ENCODE results near the gene CIB2. TPM values are rescaled to one million over a fixed set of nuclear protein-coding genes. Genes with fewer than 3 reads are reported as not detected.

The CIB2 gene
- total RNA-seq, 4 donors from 2014 or later, result 8.4 to 19.5 (median 9.5) TPM

DNA sequence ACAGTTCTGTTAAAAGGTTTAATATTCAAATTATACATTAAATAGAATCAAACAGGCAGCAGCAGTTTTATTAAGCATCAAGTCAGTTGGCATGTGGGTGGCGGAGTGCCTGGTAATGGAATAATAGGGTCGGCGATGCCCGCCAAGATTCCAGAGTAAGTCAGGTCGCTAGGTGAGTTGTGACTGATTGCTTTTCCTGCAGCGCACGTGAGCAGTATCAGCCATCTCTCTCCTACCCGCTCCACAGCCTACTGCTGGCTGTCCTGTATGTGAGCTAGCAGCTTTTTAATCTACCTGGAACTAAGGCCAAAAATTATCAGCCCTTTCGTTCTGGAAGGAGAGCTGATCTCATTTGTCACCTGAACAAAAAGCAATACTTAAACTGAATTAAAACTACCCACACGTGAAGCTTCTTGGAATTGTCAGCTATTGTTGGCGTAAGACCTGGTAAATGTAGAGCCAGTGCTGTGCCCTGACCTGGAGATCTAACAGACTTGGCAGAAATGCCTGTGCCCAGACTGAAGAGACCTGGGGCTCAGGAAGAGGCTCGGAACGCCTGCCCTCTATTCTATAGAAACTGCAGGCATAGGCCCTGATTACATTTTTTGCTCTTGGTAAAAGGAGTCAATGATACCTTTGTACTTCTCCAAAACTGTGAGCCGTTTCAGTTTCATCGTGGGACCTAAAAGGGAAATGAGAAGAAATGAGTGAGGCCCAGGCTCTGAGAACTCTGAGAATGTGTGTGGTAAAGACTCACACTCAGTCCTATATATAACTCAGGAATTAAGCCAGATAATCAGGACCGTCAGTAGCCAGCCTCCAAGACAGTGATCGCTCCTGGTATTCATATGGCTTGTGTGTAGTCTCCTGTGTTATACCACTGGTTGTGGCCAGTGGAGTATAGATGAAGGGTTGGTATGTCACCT, 39.9 kb upstream of the CIB2 start:
- TF ChIP-seq EP300 (IDR thresholded peaks at IDR 0.05; ENCODE audit: low read depth) (no peak), POLR2AphosphoS5 (IDR thresholded peaks at IDR 0.05) (no peak), POLR2A (IDR thresholded peaks at IDR 0.05) (no peak)
- TF ChIP-seq, protein P1, sequence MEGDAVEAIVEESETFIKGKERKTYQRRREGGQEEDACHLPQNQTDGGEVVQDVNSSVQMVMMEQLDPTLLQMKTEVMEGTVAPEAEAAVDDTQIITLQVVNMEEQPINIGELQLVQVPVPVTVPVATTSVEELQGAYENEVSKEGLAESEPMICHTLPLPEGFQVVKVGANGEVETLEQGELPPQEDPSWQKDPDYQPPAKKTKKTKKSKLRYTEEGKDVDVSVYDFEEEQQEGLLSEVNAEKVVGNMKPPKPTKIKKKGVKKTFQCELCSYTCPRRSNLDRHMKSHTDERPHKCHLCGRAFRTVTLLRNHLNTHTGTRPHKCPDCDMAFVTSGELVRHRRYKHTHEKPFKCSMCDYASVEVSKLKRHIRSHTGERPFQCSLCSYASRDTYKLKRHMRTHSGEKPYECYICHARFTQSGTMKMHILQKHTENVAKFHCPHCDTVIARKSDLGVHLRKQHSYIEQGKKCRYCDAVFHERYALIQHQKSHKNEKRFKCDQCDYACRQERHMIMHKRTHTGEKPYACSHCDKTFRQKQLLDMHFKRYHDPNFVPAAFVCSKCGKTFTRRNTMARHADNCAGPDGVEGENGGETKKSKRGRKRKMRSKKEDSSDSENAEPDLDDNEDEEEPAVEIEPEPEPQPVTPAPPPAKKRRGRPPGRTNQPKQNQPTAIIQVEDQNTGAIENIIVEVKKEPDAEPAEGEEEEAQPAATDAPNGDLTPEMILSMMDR (IDR thresholded peaks at IDR 0.05), result no peak
- no peaks in the 10 kb centered on the region for H3K9me3 ChIP-seq
- intact Hi-C loops (cut with DNase I; ENCODE audit: low total_unique reads) (no loop called here), in situ Hi-C loops (cut with MboI; ENCODE audit: low pct_ligation_motif_present in 1 of 4, low pct_unique_long_range_greater_than_20kb in 1 of 4, low sequenced_read_pairs in 3 of 4) (no loop called here)
- H3K4me1 ChIP-seq, result no peaks in the 10 kb centered on the region
- no peak overlapping the region for H3K4me3 ChIP-seq
- H3K27ac ChIP-seq, result peak overlapping the region in 1 of 4 donors; percentile 24
- peaks cover 0 to 56% (median 25%) of the 10 kb centered on the region in 4 donors for H3K36me3 ChIP-seq
- 84 to 88% methylated on average over 14 to 17 of the region's 17 CpGs for WGBS, 2 donors (ENCODE audit: low coverage in 1 of 2)
- no peak for DNase-seq
- no peaks in the 10 kb centered on the region for H3K27me3 ChIP-seq

DNA sequence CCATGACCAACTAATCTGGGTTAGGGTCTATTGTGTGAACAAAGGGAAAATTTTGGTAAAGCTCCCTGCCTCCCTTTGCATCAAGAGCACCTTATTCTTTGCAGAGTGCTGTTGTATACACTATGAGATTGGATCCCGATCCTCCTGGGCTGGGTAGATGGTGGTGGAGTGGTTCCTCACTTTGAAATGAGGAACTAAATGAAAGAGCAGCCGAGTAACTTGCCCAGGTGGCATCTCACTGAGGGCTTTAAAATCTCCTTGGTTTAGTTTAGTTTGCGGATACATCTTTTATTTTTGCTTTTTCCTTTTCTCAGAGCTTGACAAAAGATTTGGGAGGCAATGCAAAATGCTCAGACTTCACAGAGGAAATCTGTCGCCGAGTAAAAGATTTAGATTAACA, 37.4 kb upstream of the CIB2 start:
- H3K4me1 ChIP-seq, result no peaks in the 10 kb centered on the region
- 83 to 86% methylated on average over 5 of the region's 5 CpGs for WGBS, 2 donors (ENCODE audit: low coverage in 1 of 2)
- H3K9me3 ChIP-seq, result no peaks in the 10 kb centered on the region
- intact Hi-C loops (cut with DNase I; ENCODE audit: low total_unique reads) (no loop called here), in situ Hi-C loops (cut with MboI; ENCODE audit: low pct_ligation_motif_present in 1 of 4, low pct_unique_long_range_greater_than_20kb in 1 of 4, low sequenced_read_pairs in 3 of 4) (no loop called here)
- no peak for DNase-seq
- no peak overlapping the region for H3K27ac ChIP-seq
- TF ChIP-seq POLR2AphosphoS5 (IDR thresholded peaks at IDR 0.05), result no peak
- no peak for TF ChIP-seq POLR2A (IDR thresholded peaks at IDR 0.05)
- TF ChIP-seq, protein P1 (IDR thresholded peaks at IDR 0.05), result no peak
- no peak for TF ChIP-seq EP300 (IDR thresholded peaks at IDR 0.05; ENCODE audit: low read depth)
- H3K27me3 ChIP-seq, result no peaks in the 10 kb centered on the region
- H3K36me3 ChIP-seq, result peaks cover 0 to 78% (median 38%) of the 10 kb centered on the region in 4 donors
- H3K4me3 ChIP-seq, result no peak overlapping the region

DNA sequence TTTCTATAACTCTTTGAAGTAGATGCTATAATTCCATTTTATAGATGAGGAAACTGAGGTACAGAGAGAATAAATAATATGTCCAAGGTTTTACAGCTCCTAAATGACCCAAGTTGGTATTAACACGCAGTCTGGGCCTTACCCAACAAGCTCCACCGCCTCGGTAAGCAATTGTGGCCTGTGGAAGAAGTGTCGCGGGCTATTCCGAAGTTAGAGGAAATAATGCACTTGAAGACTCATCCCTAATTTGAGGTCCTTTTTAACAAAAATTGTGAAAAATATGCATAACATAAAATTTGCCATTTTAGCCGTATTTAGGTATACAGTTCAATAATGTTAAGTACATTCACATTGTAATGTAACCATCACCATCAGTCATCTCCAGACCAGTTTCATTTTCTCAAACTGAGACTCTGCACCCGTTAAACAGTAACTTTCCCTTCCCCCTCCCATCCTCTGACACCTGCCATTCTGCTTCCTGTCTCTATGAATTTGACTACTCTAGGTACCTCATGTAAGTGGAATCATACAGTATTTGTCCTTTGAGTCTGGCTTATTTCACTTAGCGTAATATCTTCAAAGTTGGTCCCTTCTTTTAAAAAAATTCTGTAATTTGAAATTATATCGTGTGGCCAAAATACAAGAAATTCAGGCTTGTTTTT, 36.1 kb upstream of the CIB2 start:
- no peak for DNase-seq
- no peak overlapping the region for H3K27ac ChIP-seq
- in situ Hi-C loops (cut with MboI; ENCODE audit: low pct_ligation_motif_present in 1 of 4, low pct_unique_long_range_greater_than_20kb in 1 of 4, low sequenced_read_pairs in 3 of 4) (no loop called here), intact Hi-C loops (cut with DNase I; ENCODE audit: low total_unique reads) (no loop called here)
- WGBS, 2 donors (ENCODE audit: low coverage in 1 of 2), result 60 to 74% methylated on average over 7 to 10 of the region's 10 CpGs
- no peak for TF ChIP-seq EP300 (IDR thresholded peaks at IDR 0.05; ENCODE audit: low read depth)
- TF ChIP-seq, protein P1 (IDR thresholded peaks at IDR 0.05), result no peak
- no peak for TF ChIP-seq POLR2AphosphoS5 (IDR thresholded peaks at IDR 0.05)
- TF ChIP-seq POLR2A (IDR thresholded peaks at IDR 0.05), result no peak
- H3K4me1 ChIP-seq, result no peaks in the 10 kb centered on the region
- H3K9me3 ChIP-seq, result no peaks in the 10 kb centered on the region
- H3K27me3 ChIP-seq, result no peaks in the 10 kb centered on the region
- H3K4me3 ChIP-seq, result no peak overlapping the region
- H3K36me3 ChIP-seq, result peaks cover 0 to 89% (median 43%) of the 10 kb centered on the region in 4 donors

DNA sequence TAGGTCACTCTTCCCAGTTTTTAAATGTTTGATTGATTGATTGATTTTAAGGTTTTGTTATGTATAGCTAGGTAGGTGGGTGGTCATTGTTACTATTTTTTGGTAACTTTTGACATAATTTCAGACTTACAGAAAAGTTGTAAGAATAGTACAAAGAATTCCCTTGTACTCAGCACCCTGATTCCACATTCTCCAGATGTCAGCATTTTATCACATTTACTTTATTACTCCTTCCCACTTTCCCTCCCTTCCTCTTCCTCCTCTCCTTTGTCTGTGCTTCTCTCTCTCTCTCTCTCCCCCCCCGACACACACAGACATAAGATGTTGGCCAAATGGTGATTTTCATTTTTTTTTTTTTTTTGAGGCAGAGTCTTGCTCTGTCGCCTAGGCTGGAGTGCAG, 32.8 kb upstream of the CIB2 start:
- 93 to 100% methylated on average over 1 to 2 of the region's 2 CpGs for WGBS, 2 donors (ENCODE audit: low coverage in 1 of 2)
- intact Hi-C loops (cut with DNase I; ENCODE audit: low total_unique reads), result no loop called here
- Histone ChIP-seq H3K4me1 (no peaks in the 10 kb centered on the region), H3K36me3 (peaks cover 2 to 93% (median 47%) of the 10 kb centered on the region in 4 donors), H3K9me3 (no peaks in the 10 kb centered on the region), H3K27ac (no peak overlapping the region), H3K27me3 (no peaks in the 10 kb centered on the region), H3K4me3 (no peak overlapping the region)
- TF ChIP-seq, protein P1 (IDR thresholded peaks at IDR 0.05), result no peak
- TF ChIP-seq POLR2A (IDR thresholded peaks at IDR 0.05) (no peak), POLR2AphosphoS5 (IDR thresholded peaks at IDR 0.05) (no peak), EP300 (IDR thresholded peaks at IDR 0.05; ENCODE audit: low read depth) (no peak)
- in situ Hi-C loops (cut with MboI; ENCODE audit: low pct_ligation_motif_present in 1 of 4, low pct_unique_long_range_greater_than_20kb in 1 of 4, low sequenced_read_pairs in 3 of 4), result no loop called here
- DNase-seq, result no peak

Data from transverse colon (tissue), 4 donors.